Activated naive CD4-positive, alpha-beta T cell treated with anti-CD3 and anti-CD28 coated beads, Interleukin-2, amount 10 ng/mL, durations not matched to agents 7 days and 5 days (primary cell): ENCODE data around the gene CPE.
"Not testable (repeated sequence)": the region's sequence is repeated elsewhere in the genome, so short reads cannot be mapped to it uniquely, and the experiment has no call there.

ENCODE experiments used
- CTCF ChIA-PET: fragments of 350-600 bp; sonication (Branson Sonifier 250); formaldehyde crosslinking; loops from one replicate; lab custom pipeline; 2021; ENCODE audit warnings: antibody characterized with exemption; lab: Charles Lee
- DNase-seq: peaks from one replicate; pipeline ENCODE4 v3.0.0-alpha.2; 2020
- H3K27ac Mint-ChIP-seq: one replicate; pipeline ENCODE4 v1.8.0; 2021; ENCODE audit warnings: mild to moderate bottlenecking, moderate library complexity, mixed read lengths
- H3K27me3 Mint-ChIP-seq: one replicate; pipeline ENCODE4 v1.8.0; 2021; ENCODE audit warnings: mild to moderate bottlenecking, mixed read lengths
- H3K36me3 Mint-ChIP-seq: one replicate; pipeline ENCODE4 v1.8.0; 2021; ENCODE audit warnings: mixed read lengths
- H3K4me1 Mint-ChIP-seq: one replicate; pipeline ENCODE4 v1.8.0; 2021; ENCODE audit warnings: mixed read lengths
- H3K4me3 Mint-ChIP-seq: one replicate; pipeline ENCODE4 v1.8.0; 2021; ENCODE audit warnings: mild to moderate bottlenecking, moderate library complexity, mixed read lengths
- H3K9me3 Mint-ChIP-seq: one replicate; pipeline ENCODE4 v1.8.0; 2021; ENCODE audit warnings: mixed read lengths

The CPE gene

DNA sequence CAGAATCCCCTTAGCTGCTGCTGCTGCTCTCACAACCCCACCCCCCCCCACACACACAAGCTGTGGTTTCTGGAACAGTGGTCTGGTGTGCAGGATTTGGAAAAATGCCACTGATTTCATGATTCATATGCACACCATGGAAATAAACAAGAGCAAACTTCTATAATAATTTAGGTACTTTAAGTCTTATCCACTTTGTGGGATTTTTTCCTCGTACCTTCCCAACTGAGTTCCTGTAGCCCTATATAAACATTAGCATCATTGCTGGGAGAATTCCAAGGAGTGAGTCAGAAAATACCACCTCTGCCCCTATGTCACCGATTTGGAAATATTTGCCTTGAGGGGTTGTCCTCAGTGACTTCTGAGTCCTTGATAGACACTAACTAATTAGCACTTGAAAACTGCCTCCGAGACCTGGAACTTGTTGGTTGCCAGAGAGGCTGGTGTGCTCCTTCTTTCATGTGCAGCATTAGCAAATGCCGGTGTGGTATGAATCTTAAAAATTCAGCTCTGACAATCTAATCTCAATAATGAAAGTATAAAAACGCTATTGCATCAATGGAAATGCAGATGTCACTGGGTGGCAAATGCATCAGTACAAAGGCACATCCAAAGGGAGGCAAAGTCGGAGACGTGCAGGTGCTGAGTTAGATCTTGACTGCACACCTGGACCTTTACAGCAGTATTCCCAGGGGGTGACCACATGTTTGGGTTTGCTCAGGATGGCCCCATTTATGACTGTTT, 61.8 kb downstream of the CPE start:
- H3K4me3 Mint-ChIP-seq: no peak overlapping the region
- H3K27ac Mint-ChIP-seq: no peak overlapping the region
- H3K36me3 Mint-ChIP-seq: no peaks in the 10 kb centered on the region
- CTCF ChIA-PET: no interaction called here
- no peaks in the 10 kb centered on the region for H3K4me1 Mint-ChIP-seq
- H3K27me3 Mint-ChIP-seq: no peaks in the 10 kb centered on the region
- H3K9me3 Mint-ChIP-seq: no peaks in the 10 kb centered on the region
- no peak for DNase-seq

DNA sequence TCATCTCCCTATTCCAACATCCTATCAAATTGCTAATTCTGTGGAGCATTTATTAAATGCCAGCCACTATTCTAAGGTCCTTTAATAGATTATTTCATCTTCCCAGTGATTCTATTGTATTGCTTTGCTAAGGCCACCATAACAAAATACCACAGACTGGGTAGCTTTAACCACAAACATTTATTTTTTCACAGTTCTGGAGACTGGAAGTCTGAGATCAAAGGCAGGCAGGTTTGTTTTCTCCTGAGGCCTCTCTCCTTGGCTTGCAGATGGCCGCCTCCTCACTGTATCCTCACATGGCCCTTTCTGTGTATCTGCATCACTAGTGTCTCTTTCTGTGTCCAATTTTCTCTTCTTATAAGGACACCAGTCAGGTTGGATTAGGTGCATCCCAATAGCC, 64.5 kb downstream of the CPE start:
- no peaks in the 10 kb centered on the region for H3K27me3 Mint-ChIP-seq
- no peak for DNase-seq
- no peak overlapping the region for H3K27ac Mint-ChIP-seq
- H3K4me3 Mint-ChIP-seq: no peak overlapping the region
- CTCF ChIA-PET: no interaction called here
- no peaks in the 10 kb centered on the region for H3K36me3 Mint-ChIP-seq
- no peaks in the 10 kb centered on the region for H3K9me3 Mint-ChIP-seq
- H3K4me1 Mint-ChIP-seq: no peaks in the 10 kb centered on the region

DNA sequence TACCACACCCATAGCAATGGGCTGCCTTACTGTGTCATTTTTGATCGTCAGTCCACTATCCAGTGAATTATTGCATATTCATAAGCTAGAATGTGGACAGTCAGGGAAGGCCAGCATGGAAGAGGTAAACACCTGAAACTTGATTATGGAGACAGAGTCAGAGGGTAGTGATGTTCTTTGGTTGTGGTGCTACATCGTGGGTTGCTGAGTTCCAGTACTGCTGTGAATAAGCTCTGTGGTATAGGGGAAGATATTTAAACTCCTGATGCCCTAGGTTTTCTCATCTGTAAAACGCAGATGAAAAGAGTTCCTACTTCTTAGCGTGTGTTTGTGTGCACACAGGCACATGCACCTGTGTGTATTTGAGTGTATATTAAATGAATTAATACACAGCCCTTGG, 69.9 kb downstream of the CPE start:
- Mint-ChIP-seq H3K4me3 (no peak overlapping the region), H3K36me3 (no peaks in the 10 kb centered on the region), H3K4me1 (no peaks in the 10 kb centered on the region), H3K9me3 (no peaks in the 10 kb centered on the region), H3K27ac (no peak overlapping the region), H3K27me3 (peaks cover 12% of the 10 kb centered on the region)
- DNase-seq: no peak
- CTCF ChIA-PET: no interaction called here

DNA sequence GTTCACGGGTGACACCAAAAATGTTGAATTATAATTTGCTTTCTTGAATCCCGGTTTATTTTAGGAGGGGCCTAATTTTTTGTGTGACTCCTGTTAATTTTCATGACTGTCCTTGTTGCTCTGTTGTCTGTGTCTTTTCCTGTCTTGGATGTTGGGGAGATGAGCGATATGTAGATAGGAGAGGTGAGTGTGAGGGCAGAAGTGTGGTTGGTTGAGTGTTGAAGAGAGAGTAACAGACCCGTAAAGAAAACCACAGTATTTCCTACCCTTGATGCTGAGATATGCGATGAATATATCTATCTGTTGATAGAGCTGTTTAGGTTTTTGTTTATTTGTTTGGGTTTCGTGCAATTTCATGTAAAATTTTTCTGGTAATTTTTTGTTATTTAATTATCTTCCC, 70.5 kb downstream of the CPE start:
- H3K4me3 Mint-ChIP-seq: no peak overlapping the region
- H3K9me3 Mint-ChIP-seq: no peaks in the 10 kb centered on the region
- no peak overlapping the region for H3K27ac Mint-ChIP-seq
- DNase-seq: no peak
- no peaks in the 10 kb centered on the region for H3K4me1 Mint-ChIP-seq
- H3K27me3 Mint-ChIP-seq: peaks cover 12% of the 10 kb centered on the region
- H3K36me3 Mint-ChIP-seq: no peaks in the 10 kb centered on the region
- CTCF ChIA-PET: no interaction called here

DNA sequence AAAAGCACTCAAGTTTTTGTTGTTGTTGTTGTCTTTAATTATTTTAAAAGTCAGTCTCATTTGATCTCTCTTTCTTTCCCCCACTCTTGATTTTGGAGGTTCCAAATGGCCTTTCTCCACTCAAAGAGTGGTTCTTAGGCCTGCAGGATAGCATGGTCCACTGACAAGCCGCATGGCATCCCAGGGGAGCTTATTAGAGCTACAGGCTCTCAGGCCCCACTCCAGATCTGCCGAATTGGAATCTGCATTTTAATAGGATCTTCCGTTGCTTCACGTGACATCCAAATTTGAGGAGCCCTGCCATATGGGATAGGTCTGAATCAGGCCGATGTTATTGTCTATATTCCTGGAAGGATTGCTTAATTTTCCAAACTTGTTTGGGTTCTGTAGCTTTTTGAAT, 72.1 kb downstream of the CPE start:
- no peak for DNase-seq
- H3K27ac Mint-ChIP-seq: no peak overlapping the region
- H3K4me3 Mint-ChIP-seq: no peak overlapping the region
- no peaks in the 10 kb centered on the region for H3K36me3 Mint-ChIP-seq
- H3K9me3 Mint-ChIP-seq: no peaks in the 10 kb centered on the region
- peaks cover 12% of the 10 kb centered on the region for H3K27me3 Mint-ChIP-seq
- H3K4me1 Mint-ChIP-seq: no peaks in the 10 kb centered on the region
- CTCF ChIA-PET: no interaction called here

DNA sequence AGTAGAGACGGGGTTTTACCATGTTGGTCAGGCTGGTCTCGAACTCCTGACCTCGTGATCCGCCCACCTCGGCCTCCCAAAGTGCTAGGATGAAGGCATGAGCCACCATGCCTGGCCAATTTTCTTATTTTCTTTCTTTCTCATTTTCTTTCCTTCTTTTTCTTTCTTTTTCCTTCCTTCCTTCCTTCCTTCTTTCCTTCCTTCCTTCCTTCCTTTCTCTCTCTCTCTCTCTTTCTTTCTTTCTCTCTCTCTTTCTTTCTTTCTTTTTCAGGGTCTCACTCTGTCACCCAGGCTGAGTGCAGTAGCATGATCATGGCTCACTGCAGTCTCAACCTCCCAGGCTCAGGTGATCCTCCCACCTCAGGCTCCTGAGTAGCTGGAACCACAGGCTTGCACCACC, 74.3 kb downstream of the CPE start:
- DNase-seq, H3K27ac Mint-ChIP-seq, H3K9me3 Mint-ChIP-seq, H3K36me3 Mint-ChIP-seq, H3K4me1 Mint-ChIP-seq, H3K4me3 Mint-ChIP-seq: not testable (repeated sequence)
- CTCF ChIA-PET: interaction anchor here (0.8 to 1.4 kb wide), 2 partner anchors 101 to 322 kb away, joined by 3 to 4 read pairs; no protein-coding TSS in a partner anchor
- H3K27me3 Mint-ChIP-seq: peaks cover 16% of the 10 kb centered on the region

DNA sequence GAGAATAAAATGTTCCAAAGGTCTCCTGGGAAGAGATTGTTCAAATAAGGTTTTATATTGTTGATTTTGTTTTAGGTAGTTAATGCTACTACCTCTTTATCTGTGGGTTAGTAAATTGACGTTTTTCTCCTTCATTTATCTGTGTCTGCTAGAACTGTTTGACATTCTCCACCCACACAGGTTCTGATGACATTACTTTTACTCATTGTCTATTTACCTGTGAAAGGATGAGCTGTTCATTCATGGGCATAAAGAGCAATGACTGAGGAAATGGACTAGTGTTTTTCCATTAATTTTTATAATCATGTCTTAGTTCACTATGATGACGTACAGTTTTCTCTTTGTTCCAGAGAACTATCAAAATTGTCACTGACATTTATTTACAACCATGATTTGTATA, 75.6 kb downstream of the CPE start:
- Mint-ChIP-seq H3K4me1 (no peaks in the 10 kb centered on the region), H3K4me3 (no peak overlapping the region), H3K36me3 (no peaks in the 10 kb centered on the region), H3K27ac (no peak overlapping the region), H3K27me3 (peaks cover 16% of the 10 kb centered on the region), H3K9me3 (no peaks in the 10 kb centered on the region)
- no peak for DNase-seq
- CTCF ChIA-PET: interaction anchor here (1.0 to 1.7 kb wide), 3 partner anchors 15 to 324 kb away, joined by 3 to 4 read pairs (median 4); no protein-coding TSS in a partner anchor

DNA sequence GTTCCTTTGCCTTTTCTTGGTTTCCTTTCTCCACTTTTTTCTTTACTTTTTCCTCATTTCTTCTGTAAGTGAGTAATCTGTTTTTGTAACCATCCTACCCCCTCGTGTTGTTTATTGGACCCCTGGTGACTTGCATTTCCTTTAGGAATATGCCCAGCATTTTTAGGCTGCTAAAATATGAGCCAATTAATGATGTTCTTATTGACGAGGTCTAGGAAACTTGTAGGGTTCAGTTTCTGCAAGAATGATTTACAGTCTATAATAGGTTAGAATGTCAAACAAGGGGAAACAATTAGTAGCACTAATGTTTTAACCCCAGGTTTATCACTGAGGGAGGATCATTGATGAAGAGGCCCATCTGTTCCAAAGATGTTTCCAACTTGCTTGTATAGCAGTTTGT, 79.0 kb downstream of the CPE start:
- no peak for DNase-seq
- H3K9me3 Mint-ChIP-seq: no peaks in the 10 kb centered on the region
- peaks cover 12% of the 10 kb centered on the region for H3K27me3 Mint-ChIP-seq
- H3K36me3 Mint-ChIP-seq: no peaks in the 10 kb centered on the region
- H3K4me1 Mint-ChIP-seq: no peaks in the 10 kb centered on the region
- CTCF ChIA-PET: no interaction called here
- no peak overlapping the region for H3K4me3 Mint-ChIP-seq
- H3K27ac Mint-ChIP-seq: no peak overlapping the region

DNA sequence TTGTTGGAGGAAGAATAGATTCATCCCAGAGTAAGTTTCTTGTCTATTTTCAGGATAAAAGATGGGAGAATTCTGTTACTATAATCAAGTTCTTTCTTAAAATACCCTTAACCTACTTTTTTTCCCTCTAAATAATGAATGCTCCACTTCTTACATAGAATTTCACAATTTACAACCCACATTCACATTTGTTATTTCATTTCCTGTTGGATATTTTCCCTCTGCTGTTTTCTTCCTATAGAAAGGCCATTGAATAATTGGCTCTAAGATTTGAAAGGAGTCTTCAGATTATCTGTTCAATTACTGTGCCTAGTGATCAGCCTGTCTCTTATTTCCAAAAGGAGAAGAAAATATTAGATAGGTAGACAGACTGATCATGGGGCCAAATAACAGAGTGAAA, 79.7 kb downstream of the CPE start:
- Mint-ChIP-seq H3K27ac (no peak overlapping the region), H3K4me3 (no peak overlapping the region), H3K4me1 (no peaks in the 10 kb centered on the region), H3K27me3 (peaks cover 6% of the 10 kb centered on the region), H3K36me3 (no peaks in the 10 kb centered on the region), H3K9me3 (no peaks in the 10 kb centered on the region)
- DNase-seq: no peak
- CTCF ChIA-PET: interaction anchor here (0.6 kb wide), 1 partner anchor 346 kb away, joined by 3 read pairs; the partner anchor contains the start of gene TMEM192

DNA sequence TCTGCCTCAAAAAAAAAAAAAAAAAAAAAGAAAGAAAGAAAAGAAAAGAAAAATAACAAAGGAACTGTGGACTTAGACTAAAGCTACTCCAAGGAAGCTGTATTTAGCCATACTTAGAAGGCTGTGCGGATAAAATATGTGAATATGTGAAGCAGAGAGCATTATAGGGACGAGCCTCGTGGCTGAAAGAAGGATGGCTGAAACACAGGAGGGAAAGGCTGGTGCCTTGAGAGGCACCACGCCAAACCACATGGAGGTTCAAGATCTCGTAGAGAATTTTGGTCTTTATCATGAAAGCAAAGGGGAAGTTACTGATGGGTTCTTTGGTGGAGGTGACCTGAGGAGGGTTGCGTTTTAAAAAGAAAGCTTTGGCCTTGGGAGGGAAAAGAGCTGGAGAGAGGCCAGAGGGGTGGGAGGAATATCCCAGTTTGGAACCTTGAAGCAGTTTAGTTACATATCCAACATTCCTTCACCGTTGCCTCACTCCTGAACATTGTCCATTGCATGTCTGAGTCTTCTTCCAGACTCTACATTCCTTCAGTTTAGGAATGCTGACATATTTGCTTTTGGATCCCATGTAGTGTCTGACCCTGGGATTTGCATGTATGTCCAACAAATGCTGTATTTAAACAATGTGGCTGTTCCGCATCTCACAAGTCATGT, 82.5 kb downstream of the CPE start:
- H3K4me3 Mint-ChIP-seq: no peak overlapping the region
- H3K27me3 Mint-ChIP-seq: peaks cover 3% of the 10 kb centered on the region
- CTCF ChIA-PET: interaction anchor here (1.1 to 2.4 kb wide), 4 partner anchors 35 to 331 kb away, joined by 3 to 9 read pairs (median 8); no protein-coding TSS in a partner anchor
- DNase-seq: no peak
- H3K9me3 Mint-ChIP-seq: no peaks in the 10 kb centered on the region
- H3K27ac Mint-ChIP-seq: no peak overlapping the region
- no peaks in the 10 kb centered on the region for H3K36me3 Mint-ChIP-seq
- H3K4me1 Mint-ChIP-seq: no peaks in the 10 kb centered on the region

DNA sequence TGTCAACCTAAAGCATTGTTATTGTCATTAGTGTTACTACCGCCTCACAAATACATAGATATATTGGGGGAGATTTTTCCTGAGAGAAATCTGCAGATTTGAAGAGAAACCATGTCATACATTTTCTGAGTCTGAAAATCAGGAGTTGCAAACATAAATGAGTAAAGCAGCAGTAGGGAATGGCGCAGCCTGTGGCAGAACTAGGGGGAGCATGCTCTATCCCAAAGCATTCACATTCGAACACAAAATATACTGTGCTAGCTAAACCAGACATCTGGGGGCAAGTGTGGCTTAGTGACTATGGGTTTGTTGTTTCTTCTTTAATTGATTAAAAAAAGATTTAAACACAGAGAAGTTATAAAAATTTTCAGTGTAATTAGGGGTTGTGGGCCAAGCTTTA, 83.2 kb downstream of the CPE start:
- no peaks in the 10 kb centered on the region for H3K27me3 Mint-ChIP-seq
- no peaks in the 10 kb centered on the region for H3K9me3 Mint-ChIP-seq
- no peaks in the 10 kb centered on the region for H3K36me3 Mint-ChIP-seq
- CTCF ChIA-PET: interaction anchor here (0.8 to 1.9 kb wide), 4 partner anchors 36 to 331 kb away, joined by 3 to 9 read pairs (median 5); no protein-coding TSS in a partner anchor
- no peak overlapping the region for H3K27ac Mint-ChIP-seq
- no peaks in the 10 kb centered on the region for H3K4me1 Mint-ChIP-seq
- no peak overlapping the region for H3K4me3 Mint-ChIP-seq
- no peak for DNase-seq

DNA sequence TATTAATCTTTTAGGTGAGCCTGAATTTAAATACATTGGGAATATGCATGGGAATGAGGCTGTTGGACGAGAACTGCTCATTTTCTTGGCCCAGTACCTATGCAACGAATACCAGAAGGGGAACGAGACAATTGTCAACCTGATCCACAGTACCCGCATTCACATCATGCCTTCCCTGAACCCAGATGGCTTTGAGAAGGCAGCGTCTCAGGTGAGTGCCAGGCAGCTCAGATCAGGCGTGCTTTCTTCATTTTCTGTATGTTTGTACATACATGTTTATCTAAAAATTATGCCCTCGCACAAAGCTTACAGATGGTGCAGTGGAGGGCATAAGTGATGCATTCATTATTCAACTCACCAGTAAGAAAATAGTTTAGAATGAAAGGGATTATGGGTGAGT, 85.6 kb downstream of the CPE start:
- Mint-ChIP-seq H3K9me3 (no peaks in the 10 kb centered on the region), H3K36me3 (no peaks in the 10 kb centered on the region), H3K27me3 (no peaks in the 10 kb centered on the region), H3K4me3 (no peak overlapping the region), H3K27ac (no peak overlapping the region), H3K4me1 (no peaks in the 10 kb centered on the region)
- no peak for DNase-seq
- CTCF ChIA-PET: interaction anchor here (0.6 to 2.7 kb wide), 9 partner anchors 9 to 639 kb away, joined by 3 to 20 read pairs (median 4); partner anchors contain the start of gene TMEM192

DNA sequence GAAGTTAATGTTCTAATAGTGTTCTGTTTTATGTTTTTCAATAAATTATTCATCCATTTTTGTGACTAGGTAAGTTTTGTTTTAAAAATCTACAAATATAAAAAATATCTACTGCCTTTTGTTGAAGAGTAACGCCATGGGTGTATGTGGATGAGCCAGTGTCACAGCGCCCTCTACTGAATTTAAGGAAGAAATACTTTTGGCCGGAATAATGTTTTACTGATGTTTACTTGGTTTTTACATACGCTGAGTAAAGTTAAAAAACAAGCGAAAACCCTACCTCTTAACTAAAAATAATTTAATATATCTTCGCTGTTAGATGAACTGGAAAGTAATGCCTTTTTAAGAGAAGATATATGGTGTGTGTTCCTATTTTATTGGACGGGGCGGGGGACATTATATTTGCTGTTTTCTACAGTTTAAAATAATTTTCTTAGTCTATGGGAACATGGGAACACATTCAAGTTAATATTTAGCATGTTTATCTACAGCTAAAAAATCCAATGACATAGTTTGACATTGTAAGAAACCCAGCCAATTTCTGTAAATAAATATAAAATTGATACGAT, 86.1 kb downstream of the CPE start:
- Mint-ChIP-seq H3K27ac (no peak overlapping the region), H3K36me3 (no peaks in the 10 kb centered on the region), H3K4me3 (no peak overlapping the region), H3K4me1 (no peaks in the 10 kb centered on the region), H3K9me3 (no peaks in the 10 kb centered on the region), H3K27me3 (no peaks in the 10 kb centered on the region)
- no peak for DNase-seq
- CTCF ChIA-PET: interaction anchor here (0.6 to 2.7 kb wide), 9 partner anchors 8 to 697 kb away, joined by 3 to 20 read pairs (median 4); partner anchors contain the start of gene TMEM192

DNA sequence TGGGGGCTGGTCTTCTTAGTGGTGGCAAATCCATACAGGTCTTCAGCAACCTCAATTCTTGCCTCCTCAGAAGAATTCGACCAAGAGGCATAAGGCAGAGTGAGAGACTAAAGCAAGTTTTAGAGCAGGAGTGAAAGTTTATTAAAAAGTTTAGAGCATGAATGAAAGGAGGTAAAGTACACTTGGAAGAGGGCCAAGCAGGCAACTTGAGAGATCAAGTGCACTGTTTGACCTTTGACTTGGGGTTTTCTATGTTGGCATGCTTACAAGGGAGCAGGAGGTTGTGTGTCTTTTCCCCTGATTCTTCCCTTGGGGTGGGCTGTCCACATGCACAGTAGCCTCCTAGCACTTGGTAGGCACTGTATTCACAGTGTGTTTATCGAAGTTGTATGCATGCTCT, 91.2 kb downstream of the CPE start:
- peaks cover 20% of the 10 kb centered on the region for H3K9me3 Mint-ChIP-seq
- H3K27me3 Mint-ChIP-seq: no peaks in the 10 kb centered on the region
- H3K36me3 Mint-ChIP-seq: peaks cover 5% of the 10 kb centered on the region
- no peak for DNase-seq
- CTCF ChIA-PET: interaction anchor here (1.3 kb wide), 1 partner anchor 16 kb away, joined by 3 read pairs; no protein-coding TSS in a partner anchor
- H3K4me3 Mint-ChIP-seq: no peak overlapping the region
- H3K4me1 Mint-ChIP-seq: no peaks in the 10 kb centered on the region
- no peak overlapping the region for H3K27ac Mint-ChIP-seq
